IMR-90 (cell line): ENCODE measurements around the gene TPX2. TPM values are rescaled to one million over a fixed set of nuclear protein-coding genes. Genes with fewer than 3 reads are reported as not detected.

Experiments used
- ATAC-seq: fragments of 200-7000 bp; cut with Tn5 transposase; 2 replicates; pipeline ENCODE4 v1.9.1; 2020; ENCODE audit warnings: low read depth, mild to moderate bottlenecking, moderate library complexity
- BruUV-seq: library from RNA; stranded (reverse); fragments of 400-500 nt; replicated peaks from 2 replicates; lab custom pipeline; 2021; lab: Mats Ljungman, UMichigan
- CTCF ChIA-PET: fragments of 300-600 bp; formaldehyde crosslinking; extraction: SDS; loops from one replicate; lab custom pipeline; 2021; ENCODE audit warnings: antibody characterized with exemption; lab: Yijun Ruan, JAX
- POLR2A ChIA-PET: fragments of 300-600 bp; sonication (Branson Sonifier 250); formaldehyde crosslinking; loops from one replicate; lab custom pipeline; 2022; ENCODE audit warnings: antibody characterized with exemption; ENCODE audit not compliant: unreplicated experiment; lab: Charles Lee
- DNase-seq: peaks from one replicate; pipeline ENCODE4 v3.0.0; 2013
- H2AFZ ChIP-seq: replicated peaks from 2 replicates; pipeline ENCODE3; 2013; ENCODE audit warnings: low read length, mild to moderate bottlenecking; ENCODE audit not compliant: poor library complexity
- H2AK5ac ChIP-seq: 2 replicates; pipeline ENCODE4 v1.6.1; 2013; ENCODE audit warnings: low read depth, low read length, inconsistent platforms
- H2AK9ac ChIP-seq: replicated peaks from 2 replicates; pipeline ENCODE3; 2013; ENCODE audit warnings: mild to moderate bottlenecking, low read depth, low read length, moderate library complexity; ENCODE audit not compliant: poor library complexity
- H2BK120ac ChIP-seq: 2 replicates; pipeline ENCODE4 v1.6.1; 2013; ENCODE audit warnings: low read depth, low read length, inconsistent platforms
- H2BK15ac ChIP-seq: 3 replicates; pipeline ENCODE4 v1.6.1; 2013; ENCODE audit warnings: low read depth, low read length, inconsistent platforms
- H2BK20ac ChIP-seq: 2 replicates; pipeline ENCODE4 v1.6.1; 2013; ENCODE audit warnings: low read depth, mild to moderate bottlenecking, inconsistent platforms, low read length, moderate library complexity
- H2BK5ac ChIP-seq: 2 replicates; pipeline ENCODE4 v1.6.1; 2013; ENCODE audit warnings: mild to moderate bottlenecking, low read depth, low read length, inconsistent platforms; ENCODE audit not compliant: poor library complexity, severe bottlenecking
- H3K14ac ChIP-seq: replicated peaks from 2 replicates; pipeline ENCODE4 v1.6.1; 2013; ENCODE audit warnings: low read depth, low read length, inconsistent platforms
- H3K18ac ChIP-seq: 2 replicates; pipeline ENCODE4 v1.6.1; 2013; ENCODE audit warnings: low read depth, low read length, control low read depth
- H3K23ac ChIP-seq: 2 replicates; pipeline ENCODE4 v1.6.1; 2013; ENCODE audit warnings: low read depth, low read length, inconsistent platforms
- H3K27ac ChIP-seq: 2 replicates; pipeline ENCODE4 v1.5.1; 2013; ENCODE audit warnings: mild to moderate bottlenecking, control low read depth, low read length; ENCODE audit not compliant: insufficient read depth
- H3K27me3 ChIP-seq: 2 replicates; pipeline ENCODE4 v1.6.1; 2013; ENCODE audit warnings: low read length; ENCODE audit not compliant: control insufficient read depth, insufficient read depth
- H3K36me3 ChIP-seq: 2 replicates; pipeline ENCODE4 v1.6.1; 2013; ENCODE audit warnings: low read length, mixed read lengths; ENCODE audit not compliant: control insufficient read depth, insufficient read depth
- H3K4ac ChIP-seq: 2 replicates; pipeline ENCODE4 v1.6.1; 2013; ENCODE audit warnings: low read depth, low read length, inconsistent platforms
- H3K4me1 ChIP-seq: 2 replicates; pipeline ENCODE4 v1.6.1; 2013; ENCODE audit warnings: low read length, mixed read lengths; ENCODE audit not compliant: control insufficient read depth, insufficient read depth
- H3K4me2 ChIP-seq: 2 replicates; pipeline ENCODE4 v1.6.1; 2013; ENCODE audit warnings: low read depth, mild to moderate bottlenecking, control low read depth, low read length, moderate library complexity
- H3K4me3 ChIP-seq: 2 replicates; pipeline ENCODE4 v1.5.1; 2013; ENCODE audit warnings: low read depth, mild to moderate bottlenecking, control low read depth, low read length, moderate library complexity; ENCODE audit not compliant: insufficient read depth
- H3K56ac ChIP-seq: 2 replicates; pipeline ENCODE4 v1.6.1; 2013; ENCODE audit warnings: low read length, inconsistent platforms; ENCODE audit not compliant: insufficient read depth; ENCODE audit errors: extremely low read depth
- H3K79me1 ChIP-seq, 2 experiments: 2 replicates each; pipeline ENCODE4 v1.6.1; 2013; ENCODE audit warnings: low read length in 2 of 2, inconsistent platforms in 1 of 2, low read depth in 1 of 2
- H3K9ac ChIP-seq: 2 replicates; pipeline ENCODE4 v1.6.1; 2013; ENCODE audit warnings: low read depth, low read length, control low read depth
- H3K9me1 ChIP-seq: 2 replicates; pipeline ENCODE4 v1.6.1; 2013; ENCODE audit warnings: low read length, inconsistent platforms; ENCODE audit not compliant: insufficient read depth
- H3K9me3 ChIP-seq: 2 replicates; pipeline ENCODE4 v1.6.1; 2013; ENCODE audit warnings: low read length; ENCODE audit not compliant: control insufficient read depth, insufficient read depth
- H4K20me1 ChIP-seq: 2 replicates; pipeline ENCODE4 v1.6.1; 2013; ENCODE audit warnings: low read length, inconsistent platforms; ENCODE audit not compliant: insufficient read depth
- H4K5ac ChIP-seq: 2 replicates; pipeline ENCODE4 v1.6.1; 2013; ENCODE audit warnings: mild to moderate bottlenecking, low read depth, low read length, control low read depth
- H4K8ac ChIP-seq, 2 experiments: 2 replicates each; pipeline ENCODE4 v1.6.1; 2013; ENCODE audit warnings: low read depth in 2 of 2, low read length in 2 of 2, control low read depth in 1 of 2, inconsistent platforms in 1 of 2
- H4K91ac ChIP-seq: 2 replicates; pipeline ENCODE4 v1.6.1; 2013; ENCODE audit warnings: low read depth, low read length, inconsistent platforms; ENCODE audit not compliant: insufficient read depth
- BHLHE40 ChIP-seq: fragments of 150-350 bp; IDR thresholded peaks from 2 replicates; pipeline ENCODE4 v1.6.1; 2016; ENCODE audit warnings: mild to moderate bottlenecking, low read depth, low read length
- CEBPB ChIP-seq: IDR thresholded peaks from 2 replicates; pipeline ENCODE4 v1.6.1; 2012; ENCODE audit warnings: low read depth, low read length, improper control_type of control experiment
- FOS ChIP-seq: fragments of 150-350 bp; IDR thresholded peaks from 2 replicates; pipeline ENCODE4 v1.6.1; 2016; ENCODE audit warnings: low read depth, low read length
- MAFK ChIP-seq: IDR thresholded peaks from 2 replicates; pipeline ENCODE4 v1.6.1; 2012; ENCODE audit warnings: low read depth, low read length, improper control_type of control experiment
- MXI1 ChIP-seq: IDR thresholded peaks from 2 replicates; pipeline ENCODE4 v1.6.1; 2012; ENCODE audit warnings: low read depth, mild to moderate bottlenecking, low read length, moderate library complexity, borderline replicate concordance
- NFE2L2 ChIP-seq: fragments of 150-350 bp; IDR thresholded peaks from 2 replicates; pipeline ENCODE4 v1.6.1; 2016; ENCODE audit warnings: low read depth, mild to moderate bottlenecking, low read length
- POLR2A ChIP-seq: IDR thresholded peaks from 2 replicates; pipeline ENCODE4 v1.6.1; 2012; ENCODE audit warnings: mild to moderate bottlenecking, low read depth, low read length
- RAD21 ChIP-seq: IDR thresholded peaks from 2 replicates; pipeline ENCODE4 v1.6.1; 2012; ENCODE audit warnings: low read length, improper control_type of control experiment
- WGBS, 2 experiments: methylation state at CpG; one replicate each; pipeline versions ENCODE4 v1.1.5 to v1.1.7; 2013; ENCODE audit warnings: missing lambda C conversion rate in 2 of 2; ENCODE audit not compliant: insufficient read length in 1 of 2; ENCODE audit errors: extremely low coverage in 2 of 2; 5-methylcytosine and 5-hydroxymethylcytosine counted together
- dilution Hi-C: fragments of 300-500 bp; cut with HindIII; formaldehyde crosslinking; loops from one replicate; pipeline ENCODE4 v1.14.3; 2018; ENCODE audit warnings: low sequenced_read_pairs; ENCODE audit not compliant: unreplicated experiment
- in situ Hi-C: fragments of 300-500 bp; cut with MboI; formaldehyde crosslinking; loops from 3 replicates; pipeline ENCODE4 v1.14.3; 2019; ENCODE audit warnings: low sequenced_read_pairs, inconsistent platforms, mixed read lengths
- intact Hi-C: fragments of 100-400 bp; cut with micrococcal nuclease; formaldehyde crosslinking; loops from 2 replicates; pipeline ENCODE4 v1.10.0; 2022
- polyA plus RNA-seq, 3 experiments: library from polyadenylated mRNA; depleted of rRNA; stranded (reverse); fragments of >200 nt; gene quantifications; 2 replicates each; pipeline ENCODE4 v1.2.3, GENCODE V29; 2012; ENCODE audit warnings: low replicate concordance in 1 of 3
- total RNA-seq: library from RNA; depleted of rRNA; stranded (reverse); fragments of >200 nt; gene quantifications from 2 replicates; pipeline ENCODE4 v1.2.3, GENCODE V29; 2012
- TF ChIP-seq, protein P1 (sequence below): fragments of 150-350 bp; IDR thresholded peaks from 2 replicates; pipeline ENCODE4 v1.6.1; 2017; ENCODE audit warnings: mild to moderate bottlenecking, antibody characterized with exemption, low read length, low read depth

TPX2 gene
- total and polyA plus RNA-seq, 2 of the 4 experiments (the other 2 are of a cell fraction), result 28.5 to 72.2 TPM

DNA sequence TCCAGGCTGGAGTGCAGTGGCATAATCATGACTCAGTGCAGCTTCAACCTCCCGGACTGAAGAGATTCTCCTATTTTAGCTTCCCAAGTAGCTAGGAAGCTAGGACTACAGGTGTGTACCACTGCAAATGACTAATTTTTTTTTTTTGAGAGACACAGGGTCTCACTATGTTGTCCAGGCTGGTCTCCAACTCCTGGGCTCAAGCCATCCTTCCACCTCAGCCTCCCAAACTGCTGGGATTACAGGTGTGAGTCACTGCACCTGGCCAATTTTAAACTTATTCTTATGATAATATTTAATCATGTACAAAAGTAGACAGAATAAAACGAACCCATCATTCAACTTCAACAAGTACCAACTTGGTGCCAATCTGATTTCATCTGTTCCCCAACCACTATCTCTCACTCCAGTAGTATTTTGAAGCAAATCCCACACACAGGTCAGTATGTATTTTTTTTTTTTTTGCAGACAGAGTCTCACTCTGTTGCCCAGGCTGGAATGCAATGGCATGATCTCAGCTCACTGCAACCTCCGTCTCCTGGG lies 48.9 kb upstream of the TPX2 start:
- Histone ChIP-seq H3K9ac (no peak overlapping the region), H2BK5ac (no peak overlapping the region), H3K4me3 (no peak overlapping the region), H4K5ac (no peak overlapping the region), H3K4me2 (no peak overlapping the region), H3K36me3 (peaks cover 7% of the 10 kb centered on the region; the same call in 1 of the 2 replicates), H3K56ac (no peak overlapping the region), H2AK9ac (no peak overlapping the region), H4K91ac (no peak overlapping the region), H2AFZ (no peak overlapping the region), H3K27me3 (no peaks in the 10 kb centered on the region), H2AK5ac (no peak overlapping the region), H2BK120ac (no peak overlapping the region), H3K9me1 (peaks cover 18% of the 10 kb centered on the region; the same call in 1 of the 2 replicates), H3K9me3 (no peaks in the 10 kb centered on the region), H2BK15ac (no peak overlapping the region), H3K23ac (no peak overlapping the region), H3K18ac (no peak overlapping the region), H3K14ac (no peak overlapping the region), H3K79me1 (peaks cover 56 to 84% of the 10 kb centered on the region in 2 experiments), H3K4ac (no peak overlapping the region), H4K20me1 (no peaks in the 10 kb centered on the region; the same call in 1 of the 2 replicates), H2BK20ac (no peak overlapping the region), H3K4me1 (peaks cover 8% of the 10 kb centered on the region), H3K27ac (no peak overlapping the region), H4K8ac (no peak overlapping the region)
- ChIA-PET POLR2A (no interaction called here), CTCF (no interaction called here)
- intact Hi-C loops (no loop called here), dilution Hi-C loops (no loop called here), in situ Hi-C loops (no loop called here)
- ATAC-seq (no peak), DNase-seq (no peak)
- no TSS peak for BruUV-seq
- TF ChIP-seq MAFK (no peak), NFE2L2 (no peak), BHLHE40 (no peak), CEBPB (no peak), MXI1 (no peak), FOS (no peak), POLR2A (no peak), RAD21 (no peak)
- TF ChIP-seq, protein P1, sequence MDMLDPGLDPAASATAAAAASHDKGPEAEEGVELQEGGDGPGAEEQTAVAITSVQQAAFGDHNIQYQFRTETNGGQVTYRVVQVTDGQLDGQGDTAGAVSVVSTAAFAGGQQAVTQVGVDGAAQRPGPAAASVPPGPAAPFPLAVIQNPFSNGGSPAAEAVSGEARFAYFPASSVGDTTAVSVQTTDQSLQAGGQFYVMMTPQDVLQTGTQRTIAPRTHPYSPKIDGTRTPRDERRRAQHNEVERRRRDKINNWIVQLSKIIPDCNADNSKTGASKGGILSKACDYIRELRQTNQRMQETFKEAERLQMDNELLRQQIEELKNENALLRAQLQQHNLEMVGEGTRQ, result no peak
- 100% methylated on average over 1 of the region's 3 CpGs; no CpG with 5 or more reads in 1 of the 2 experiments for WGBS, 2 experiments
